IMR-90 (cell line): ENCODE results near the gene ARHGEF16.

Experiments
- BHLHE40 ChIP-seq: fragments of 150-350 bp; IDR thresholded peaks from 2 replicates; pipeline ENCODE4 v1.6.1; 2016; ENCODE audit warnings: mild to moderate bottlenecking, low read depth, low read length
- CTCF ChIP-seq: conservative IDR thresholded peaks from 2 replicates; pipeline ENCODE4 v1.5.1; 2012; ENCODE audit warnings: mild to moderate bottlenecking, low read depth, low read length, improper control_type of control experiment
- RFX5 ChIP-seq: IDR thresholded peaks from 2 replicates; pipeline ENCODE4 v1.8.0; 2012; ENCODE audit warnings: low read depth, mild to moderate bottlenecking, low read length, moderate library complexity

DNA sequence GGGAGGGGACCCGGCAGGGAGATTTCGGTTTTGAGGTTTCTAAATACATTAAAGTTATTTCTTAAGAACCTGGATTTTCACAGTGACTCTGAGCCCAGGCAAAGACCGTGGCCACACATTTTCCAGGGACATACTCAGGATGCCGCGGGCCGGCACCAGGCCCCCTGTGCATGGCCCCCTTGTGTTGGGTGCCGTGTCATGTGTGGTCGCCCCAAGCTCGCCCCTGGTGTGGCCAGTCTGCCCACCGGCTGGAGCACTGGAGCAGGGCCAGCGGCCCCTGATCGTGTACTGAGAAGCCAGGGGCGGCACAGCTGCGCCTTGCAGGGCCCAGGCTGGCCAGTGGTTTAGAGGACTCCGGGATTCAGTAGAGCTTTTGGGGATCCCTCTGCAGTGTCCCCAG lies 26.6 kb downstream of the ARHGEF16 start:
- TF ChIP-seq RFX5: no peak
- TF ChIP-seq BHLHE40: no peak
- TF ChIP-seq CTCF: no peak
